Cerebellar nuclear complex (tissue), 1 donor: ENCODE measurements around the gene EFEMP2.

Source experiments
- DNase-seq, 2 experiments: peaks; one replicate each; lab custom pipeline; 2025; lab: John Stamatoyannopoulos, UW

Gene EFEMP2

GRCh38 chr11:65872586-65873317, at the start of gene EFEMP2:
EFEMP2 (minus strand) TSS chr11:65872800; CDS start chr11:65872354, 446 bp downstream.
- DNase-seq, result no peak

GRCh38 chr11:65921876-65922275, 49.3 kb upstream of the EFEMP2 start:
- no peak for DNase-seq

- no peak for DNase-seq
These were observed 48.5 kb upstream of the EFEMP2 start for GRCh38 chr11:65921033-65921555.

- no peak for DNase-seq
These were observed 47.8 kb upstream of the EFEMP2 start for GRCh38 chr11:65920372-65920802.

GRCh38 chr11:65919573-65920371, 47.2 kb upstream of the EFEMP2 start:
- no peak for DNase-seq

- peak; percentile 90 to 95 for DNase-seq
These were observed 46.6 kb upstream of the EFEMP2 start, which contains the start of gene DRAP1 for GRCh38 chr11:65919141-65919572. DRAP1 (plus strand) TSS chr11:65919426; CDS start chr11:65919502, 76 bp downstream.

- no peak for DNase-seq
These were observed 45.9 kb upstream of the EFEMP2 start, which contains the start of gene C11orf68 for GRCh38 chr11:65918211-65919140. C11orf68 (minus strand) TSS chr11:65919062; CDS start chr11:65919031, 31 bp downstream.

GRCh38 chr11:65917434-65918210, 45.0 kb upstream of the EFEMP2 start:
- no peak for DNase-seq

GRCh38 chr11:65917077-65917433, 44.5 kb upstream of the EFEMP2 start:
- DNase-seq, result no peak

- no peak for DNase-seq
These were observed 43.8 kb upstream of the EFEMP2 start for GRCh38 chr11:65916391-65916790.

- DNase-seq, result no peak
These were observed 43.2 kb upstream of the EFEMP2 start for GRCh38 chr11:65915821-65916251.

GRCh38 chr11:65915101-65915820, 42.7 kb upstream of the EFEMP2 start:
- peak; percentile 69 to 74 for DNase-seq

- no peak for DNase-seq
These were observed 40.2 kb upstream of the EFEMP2 start for GRCh38 chr11:65912845-65913244.

GRCh38 chr11:65911682-65912568, 39.3 kb upstream of the EFEMP2 start:
- DNase-seq, result peak in 1 of 2 experiments; percentile 40

GRCh38 chr11:65907878-65908277, 35.3 kb upstream of the EFEMP2 start:
- no peak for DNase-seq

- DNase-seq, result no peak
These were observed 34.0 kb upstream of the EFEMP2 start for GRCh38 chr11:65906602-65907001.

GRCh38 chr11:65903715-65904114, 31.1 kb upstream of the EFEMP2 start:
- DNase-seq, result no peak

GRCh38 chr11:65903068-65903481, 30.5 kb upstream of the EFEMP2 start:
- no peak for DNase-seq

GRCh38 chr11:65900899-65901180, 28.2 kb upstream of the EFEMP2 start:
- no peak for DNase-seq
